IMR-90 (cell line): ENCODE data around the gene FATE1. TPM values are rescaled to one million over a fixed set of nuclear protein-coding genes. Genes with fewer than 3 reads are reported as not detected.

Source experiments
- ATAC-seq: fragments of 200-7000 bp; cut with Tn5 transposase; 2 replicates; pipeline ENCODE4 v1.9.1; 2020; ENCODE audit warnings: low read depth, mild to moderate bottlenecking, moderate library complexity
- BruUV-seq: library from RNA; stranded (reverse); fragments of 400-500 nt; replicated peaks from 2 replicates; lab custom pipeline; 2021; lab: Mats Ljungman, UMichigan
- CTCF ChIA-PET: fragments of 300-600 bp; formaldehyde crosslinking; extraction: SDS; loops from one replicate; lab custom pipeline; 2021; ENCODE audit warnings: antibody characterized with exemption; lab: Yijun Ruan, JAX
- POLR2A ChIA-PET: fragments of 300-600 bp; sonication (Branson Sonifier 250); formaldehyde crosslinking; loops from one replicate; lab custom pipeline; 2022; ENCODE audit warnings: antibody characterized with exemption; ENCODE audit not compliant: unreplicated experiment; lab: Charles Lee
- DNase-seq: peaks from one replicate; pipeline ENCODE4 v3.0.0; 2013
- H2AFZ ChIP-seq: replicated peaks from 2 replicates; pipeline ENCODE3; 2013; ENCODE audit warnings: low read length, mild to moderate bottlenecking; ENCODE audit not compliant: poor library complexity
- H2AK5ac ChIP-seq: 2 replicates; pipeline ENCODE4 v1.6.1; 2013; ENCODE audit warnings: low read depth, low read length, inconsistent platforms
- H2AK9ac ChIP-seq: replicated peaks from 2 replicates; pipeline ENCODE3; 2013; ENCODE audit warnings: mild to moderate bottlenecking, low read depth, low read length, moderate library complexity; ENCODE audit not compliant: poor library complexity
- H2BK120ac ChIP-seq: 2 replicates; pipeline ENCODE4 v1.6.1; 2013; ENCODE audit warnings: low read depth, low read length, inconsistent platforms
- H2BK15ac ChIP-seq: 3 replicates; pipeline ENCODE4 v1.6.1; 2013; ENCODE audit warnings: low read depth, low read length, inconsistent platforms
- H2BK20ac ChIP-seq: 2 replicates; pipeline ENCODE4 v1.6.1; 2013; ENCODE audit warnings: low read depth, mild to moderate bottlenecking, inconsistent platforms, low read length, moderate library complexity
- H2BK5ac ChIP-seq: 2 replicates; pipeline ENCODE4 v1.6.1; 2013; ENCODE audit warnings: mild to moderate bottlenecking, low read depth, low read length, inconsistent platforms; ENCODE audit not compliant: poor library complexity, severe bottlenecking
- H3K14ac ChIP-seq: replicated peaks from 2 replicates; pipeline ENCODE4 v1.6.1; 2013; ENCODE audit warnings: low read depth, low read length, inconsistent platforms
- H3K18ac ChIP-seq: 2 replicates; pipeline ENCODE4 v1.6.1; 2013; ENCODE audit warnings: low read depth, low read length, control low read depth
- H3K23ac ChIP-seq: 2 replicates; pipeline ENCODE4 v1.6.1; 2013; ENCODE audit warnings: low read depth, low read length, inconsistent platforms
- H3K27ac ChIP-seq: 2 replicates; pipeline ENCODE4 v1.5.1; 2013; ENCODE audit warnings: mild to moderate bottlenecking, control low read depth, low read length; ENCODE audit not compliant: insufficient read depth
- H3K27me3 ChIP-seq: 2 replicates; pipeline ENCODE4 v1.6.1; 2013; ENCODE audit warnings: low read length; ENCODE audit not compliant: control insufficient read depth, insufficient read depth
- H3K36me3 ChIP-seq: 2 replicates; pipeline ENCODE4 v1.6.1; 2013; ENCODE audit warnings: low read length, mixed read lengths; ENCODE audit not compliant: control insufficient read depth, insufficient read depth
- H3K4ac ChIP-seq: 2 replicates; pipeline ENCODE4 v1.6.1; 2013; ENCODE audit warnings: low read depth, low read length, inconsistent platforms
- H3K4me1 ChIP-seq: 2 replicates; pipeline ENCODE4 v1.6.1; 2013; ENCODE audit warnings: low read length, mixed read lengths; ENCODE audit not compliant: control insufficient read depth, insufficient read depth
- H3K4me2 ChIP-seq: 2 replicates; pipeline ENCODE4 v1.6.1; 2013; ENCODE audit warnings: low read depth, mild to moderate bottlenecking, control low read depth, low read length, moderate library complexity
- H3K4me3 ChIP-seq: 2 replicates; pipeline ENCODE4 v1.5.1; 2013; ENCODE audit warnings: low read depth, mild to moderate bottlenecking, control low read depth, low read length, moderate library complexity; ENCODE audit not compliant: insufficient read depth
- H3K56ac ChIP-seq: 2 replicates; pipeline ENCODE4 v1.6.1; 2013; ENCODE audit warnings: low read length, inconsistent platforms; ENCODE audit not compliant: insufficient read depth; ENCODE audit errors: extremely low read depth
- H3K79me1 ChIP-seq, 2 experiments: 2 replicates each; pipeline ENCODE4 v1.6.1; 2013; ENCODE audit warnings: low read length in 2 of 2, inconsistent platforms in 1 of 2, low read depth in 1 of 2
- H3K9ac ChIP-seq: 2 replicates; pipeline ENCODE4 v1.6.1; 2013; ENCODE audit warnings: low read depth, low read length, control low read depth
- H3K9me1 ChIP-seq: 2 replicates; pipeline ENCODE4 v1.6.1; 2013; ENCODE audit warnings: low read length, inconsistent platforms; ENCODE audit not compliant: insufficient read depth
- H3K9me3 ChIP-seq: 2 replicates; pipeline ENCODE4 v1.6.1; 2013; ENCODE audit warnings: low read length; ENCODE audit not compliant: control insufficient read depth, insufficient read depth
- H4K20me1 ChIP-seq: 2 replicates; pipeline ENCODE4 v1.6.1; 2013; ENCODE audit warnings: low read length, inconsistent platforms; ENCODE audit not compliant: insufficient read depth
- H4K5ac ChIP-seq: 2 replicates; pipeline ENCODE4 v1.6.1; 2013; ENCODE audit warnings: mild to moderate bottlenecking, low read depth, low read length, control low read depth
- H4K8ac ChIP-seq, 2 experiments: 2 replicates each; pipeline ENCODE4 v1.6.1; 2013; ENCODE audit warnings: low read depth in 2 of 2, low read length in 2 of 2, control low read depth in 1 of 2, inconsistent platforms in 1 of 2
- H4K91ac ChIP-seq: 2 replicates; pipeline ENCODE4 v1.6.1; 2013; ENCODE audit warnings: low read depth, low read length, inconsistent platforms; ENCODE audit not compliant: insufficient read depth
- BHLHE40 ChIP-seq: fragments of 150-350 bp; IDR thresholded peaks from 2 replicates; pipeline ENCODE4 v1.6.1; 2016; ENCODE audit warnings: mild to moderate bottlenecking, low read depth, low read length
- CEBPB ChIP-seq: IDR thresholded peaks from 2 replicates; pipeline ENCODE4 v1.6.1; 2012; ENCODE audit warnings: low read depth, low read length, improper control_type of control experiment
- FOS ChIP-seq: fragments of 150-350 bp; IDR thresholded peaks from 2 replicates; pipeline ENCODE4 v1.6.1; 2016; ENCODE audit warnings: low read depth, low read length
- MAFK ChIP-seq: IDR thresholded peaks from 2 replicates; pipeline ENCODE4 v1.6.1; 2012; ENCODE audit warnings: low read depth, low read length, improper control_type of control experiment
- NFE2L2 ChIP-seq: fragments of 150-350 bp; IDR thresholded peaks from 2 replicates; pipeline ENCODE4 v1.6.1; 2016; ENCODE audit warnings: low read depth, mild to moderate bottlenecking, low read length
- POLR2A ChIP-seq: IDR thresholded peaks from 2 replicates; pipeline ENCODE4 v1.6.1; 2012; ENCODE audit warnings: mild to moderate bottlenecking, low read depth, low read length
- RAD21 ChIP-seq: IDR thresholded peaks from 2 replicates; pipeline ENCODE4 v1.6.1; 2012; ENCODE audit warnings: low read length, improper control_type of control experiment
- RFX5 ChIP-seq: IDR thresholded peaks from 2 replicates; pipeline ENCODE4 v1.8.0; 2012; ENCODE audit warnings: low read depth, mild to moderate bottlenecking, low read length, moderate library complexity
- SMC3 ChIP-seq: fragments of 150-350 bp; IDR thresholded peaks from 2 replicates; pipeline ENCODE4 v1.6.1; 2016; ENCODE audit warnings: low read depth, mild to moderate bottlenecking, antibody characterized with exemption, low read length, moderate library complexity
- WGBS, 2 experiments: methylation state at CpG; one replicate each; pipeline versions ENCODE4 v1.1.5 to v1.1.7; 2013; ENCODE audit warnings: missing lambda C conversion rate in 2 of 2; ENCODE audit not compliant: insufficient read length in 1 of 2; ENCODE audit errors: extremely low coverage in 2 of 2; 5-methylcytosine and 5-hydroxymethylcytosine counted together
- dilution Hi-C: fragments of 300-500 bp; cut with HindIII; formaldehyde crosslinking; loops from one replicate; pipeline ENCODE4 v1.14.3; 2018; ENCODE audit warnings: low sequenced_read_pairs; ENCODE audit not compliant: unreplicated experiment
- in situ Hi-C: fragments of 300-500 bp; cut with MboI; formaldehyde crosslinking; loops from 3 replicates; pipeline ENCODE4 v1.14.3; 2019; ENCODE audit warnings: low sequenced_read_pairs, inconsistent platforms, mixed read lengths
- intact Hi-C: fragments of 100-400 bp; cut with micrococcal nuclease; formaldehyde crosslinking; loops from 2 replicates; pipeline ENCODE4 v1.10.0; 2022
- polyA plus RNA-seq, 3 experiments: library from polyadenylated mRNA; depleted of rRNA; stranded (reverse); fragments of >200 nt; gene quantifications; 2 replicates each; pipeline ENCODE4 v1.2.3, GENCODE V29; 2012; ENCODE audit warnings: low replicate concordance in 1 of 3
- total RNA-seq: library from RNA; depleted of rRNA; stranded (reverse); fragments of >200 nt; gene quantifications from 2 replicates; pipeline ENCODE4 v1.2.3, GENCODE V29; 2012

The FATE1 gene
- total and polyA plus RNA-seq, 2 of the 4 experiments (the other 2 are of a cell fraction): not detected

- Histone ChIP-seq H3K9ac (no peak overlapping the region), H3K36me3 (no peaks in the 10 kb centered on the region), H2BK5ac (no peak overlapping the region), H4K91ac (no peak overlapping the region), H3K56ac (no peak overlapping the region), H3K4me2 (no peak overlapping the region), H4K20me1 (no peaks in the 10 kb centered on the region), H3K18ac (no peak overlapping the region), H3K4me3 (no peak overlapping the region), H2AFZ (no peak overlapping the region), H3K27ac (no peak overlapping the region), H3K4me1 (no peaks in the 10 kb centered on the region), H2BK15ac (no peak overlapping the region), H2AK9ac (no peak overlapping the region), H3K79me1 (no peaks in the 10 kb centered on the region), H3K9me3 (no peaks in the 10 kb centered on the region; the same call in 1 of the 2 replicates), H2BK120ac (no peak overlapping the region), H4K5ac (no peak overlapping the region), H3K4ac (no peak overlapping the region), H4K8ac (no peak overlapping the region), H3K27me3 (no peaks in the 10 kb centered on the region), H3K14ac (no peak overlapping the region), H2BK20ac (no peak overlapping the region), H2AK5ac (no peak overlapping the region), H3K9me1 (no peaks in the 10 kb centered on the region), H3K23ac (no peak overlapping the region)
- BruUV-seq: no TSS peak
- TF ChIP-seq RFX5 (no peak), FOS (no peak), RAD21 (no peak), CEBPB (no peak), POLR2A (no peak), SMC3 (no peak), NFE2L2 (no peak), BHLHE40 (no peak), MAFK (no peak)
- POLR2A ChIA-PET: no interaction called here
- CTCF ChIA-PET: interaction anchor here (0.6 kb wide), 4 partner anchors 18 to 1587 kb away, joined by 3 to 5 read pairs (median 4); no protein-coding TSS in a partner anchor
- no peak for ATAC-seq
- 61% methylated on average over 5 of the region's 5 CpGs; no CpG with 5 or more reads in 1 of the 2 experiments for WGBS, 2 experiments
- intact Hi-C loops: loop anchor here (5.0 kb wide), 1 partner anchor 887 kb away; the partner anchor contains the start of gene GABRQ
- in situ Hi-C loops: loop anchor here (25.0 kb wide), 1 partner anchor 887 kb away; the partner anchor contains the start of gene GABRQ
- DNase-seq: no peak
- dilution Hi-C loops: no loop called here
Measured at GRCh38 chrX:151750511-151750910, 34.7 kb downstream of the FATE1 start.
